Ascending aorta (tissue), 2 donors: ENCODE data around the gene MYEOV. TPM values are rescaled to one million over a fixed set of nuclear protein-coding genes. Genes with fewer than 3 reads are reported as not detected.

ENCODE experiments used
- DNase-seq, 2 donors: peaks; one replicate each; pipeline ENCODE4 v3.0.0-alpha.2; 2019; ENCODE audit warnings: low spot score in 2 of 2
- H3K27ac ChIP-seq, 2 donors: fragments of 200-600 bp; sonication (generic); one replicate each; pipeline ENCODE4 v1.5.1; 2016 to 2017; ENCODE audit warnings: mild to moderate bottlenecking in 1 of 2
- H3K27me3 ChIP-seq: fragments of 200-600 bp; sonication (generic); one replicate; pipeline ENCODE4 v1.5.1; 2017
- H3K36me3 ChIP-seq, 2 donors: fragments of 200-600 bp; sonication (generic); one replicate each; pipeline ENCODE4 v1.5.1; 2016
- H3K4me1 ChIP-seq, 2 donors: fragments of 200-600 bp; sonication (generic); one replicate each; pipeline ENCODE4 v1.5.1; 2016 to 2017; ENCODE audit warnings: mild to moderate bottlenecking in 1 of 2
- H3K4me3 ChIP-seq, 2 donors: fragments of 200-600 bp; sonication (generic); one replicate each; pipeline ENCODE4 v1.5.1; 2016 to 2017; ENCODE audit warnings: mild to moderate bottlenecking in 1 of 2
- H3K9me3 ChIP-seq, 2 donors: fragments of 200-600 bp; sonication (generic); one replicate each; pipeline ENCODE4 v1.5.1; 2016
- intact Hi-C: fragments of 100-400 bp; cut with DNase I; formaldehyde crosslinking; loops from one replicate; pipeline ENCODE4 v1.15.1; 2023
- total RNA-seq: library from RNA; depleted of rRNA; stranded (reverse); fragments of >200 nt; gene quantifications from one replicate; pipeline ENCODE4 v1.1.0, GENCODE V29; 2016
- TF ChIP-seq, protein P1 (sequence below), 3 experiments: fragments of 200-600 bp in 2 of 3; fragments of 450-650 bp in 1 of 3; sonication (generic) in 2 of 3; IDR thresholded peaks; one replicate each; pipeline ENCODE4 v1.5.1; 2016 to 2019; ENCODE audit warnings: antibody characterized with exemption in 3 of 3, mild to moderate bottlenecking in 1 of 3, moderate library complexity in 1 of 3

The MYEOV gene
- total RNA-seq, 1 donor from 2014 or later, result not detected

DNA sequence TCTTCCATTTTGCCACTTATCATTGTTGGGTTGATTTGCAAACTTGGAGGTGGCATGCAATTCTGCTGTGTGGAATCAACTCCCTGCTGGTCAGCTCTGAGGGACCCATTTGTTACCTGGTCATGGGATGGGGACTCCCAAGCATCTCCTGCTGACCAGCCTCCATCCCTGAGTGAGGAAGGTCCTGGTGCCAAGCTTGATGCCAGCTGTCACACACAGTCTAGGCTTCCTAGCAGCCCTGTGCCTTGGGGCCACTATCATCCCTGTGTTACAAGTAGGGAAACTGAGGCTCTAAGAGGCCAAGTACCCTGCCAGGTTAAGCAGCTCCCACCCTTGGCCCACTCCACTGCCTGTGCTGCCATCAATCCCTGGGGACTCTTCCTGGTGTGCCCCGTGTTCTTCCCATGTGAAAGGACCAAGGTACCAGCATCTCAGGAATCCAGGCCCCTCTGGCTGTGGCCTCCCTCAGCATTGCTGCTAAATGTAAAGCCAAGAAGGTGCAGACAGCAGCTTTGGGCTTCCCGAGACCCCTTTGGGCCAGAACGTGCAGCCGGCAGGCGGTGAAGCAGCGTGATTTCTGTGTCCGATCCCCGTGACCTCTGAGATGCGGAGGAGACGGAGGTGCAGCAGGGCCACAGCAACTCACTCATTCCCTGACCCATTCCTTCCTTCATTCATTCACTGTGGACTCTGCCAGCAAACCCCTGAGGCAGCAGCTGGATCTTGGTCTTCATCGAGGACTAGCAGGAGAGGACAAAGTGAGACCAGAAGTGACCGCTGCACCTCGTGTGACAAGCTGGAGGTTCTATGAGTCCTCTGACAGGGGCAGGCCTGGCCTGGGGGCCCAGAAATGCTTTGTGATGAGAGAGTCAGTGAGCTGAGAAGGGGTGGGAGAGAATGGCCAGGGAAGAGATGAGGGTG lies 49.7 kb downstream of the MYEOV start:
- no peak overlapping the region for H3K4me3 ChIP-seq
- H3K27ac ChIP-seq, result no peak overlapping the region
- no peaks in the 10 kb centered on the region for H3K9me3 ChIP-seq
- no peak for DNase-seq
- no peaks in the 10 kb centered on the region for H3K27me3 ChIP-seq
- no peaks in the 10 kb centered on the region for H3K4me1 ChIP-seq
- TF ChIP-seq, protein P1, sequence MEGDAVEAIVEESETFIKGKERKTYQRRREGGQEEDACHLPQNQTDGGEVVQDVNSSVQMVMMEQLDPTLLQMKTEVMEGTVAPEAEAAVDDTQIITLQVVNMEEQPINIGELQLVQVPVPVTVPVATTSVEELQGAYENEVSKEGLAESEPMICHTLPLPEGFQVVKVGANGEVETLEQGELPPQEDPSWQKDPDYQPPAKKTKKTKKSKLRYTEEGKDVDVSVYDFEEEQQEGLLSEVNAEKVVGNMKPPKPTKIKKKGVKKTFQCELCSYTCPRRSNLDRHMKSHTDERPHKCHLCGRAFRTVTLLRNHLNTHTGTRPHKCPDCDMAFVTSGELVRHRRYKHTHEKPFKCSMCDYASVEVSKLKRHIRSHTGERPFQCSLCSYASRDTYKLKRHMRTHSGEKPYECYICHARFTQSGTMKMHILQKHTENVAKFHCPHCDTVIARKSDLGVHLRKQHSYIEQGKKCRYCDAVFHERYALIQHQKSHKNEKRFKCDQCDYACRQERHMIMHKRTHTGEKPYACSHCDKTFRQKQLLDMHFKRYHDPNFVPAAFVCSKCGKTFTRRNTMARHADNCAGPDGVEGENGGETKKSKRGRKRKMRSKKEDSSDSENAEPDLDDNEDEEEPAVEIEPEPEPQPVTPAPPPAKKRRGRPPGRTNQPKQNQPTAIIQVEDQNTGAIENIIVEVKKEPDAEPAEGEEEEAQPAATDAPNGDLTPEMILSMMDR (IDR thresholded peaks at IDR 0.05), result no peak
- intact Hi-C loops, result no loop called here
- no peaks in the 10 kb centered on the region for H3K36me3 ChIP-seq

DNA sequence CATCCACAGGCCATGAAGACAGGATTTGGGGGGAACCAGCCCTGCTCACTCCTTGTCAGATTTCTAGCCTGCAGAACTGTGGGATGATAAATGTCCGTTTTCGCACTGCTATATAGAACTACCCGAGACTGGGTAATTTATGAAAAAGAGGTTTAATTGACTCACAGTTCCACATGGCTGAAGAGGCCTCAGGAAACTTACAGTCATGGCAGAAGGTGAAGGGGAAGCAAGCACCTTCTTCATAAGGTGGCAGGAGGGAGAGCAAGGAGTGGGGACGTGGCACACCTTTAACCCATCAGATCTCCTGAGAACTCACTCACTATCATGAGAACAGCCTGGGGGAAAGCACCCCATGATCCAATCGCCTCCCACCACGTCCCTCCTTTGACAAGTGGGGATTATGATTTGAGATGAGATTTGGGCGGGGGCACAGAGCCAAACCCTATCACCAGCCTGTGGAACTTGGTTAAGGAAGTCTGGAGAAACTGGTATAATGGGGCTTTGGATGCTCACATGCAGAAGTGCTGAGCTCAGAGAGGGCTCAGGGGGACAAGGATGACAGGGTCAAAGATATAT lies 50.7 kb downstream of the MYEOV start:
- H3K27me3 ChIP-seq, result no peaks in the 10 kb centered on the region
- DNase-seq, result no peak
- H3K4me1 ChIP-seq, result no peaks in the 10 kb centered on the region
- no peaks in the 10 kb centered on the region for H3K9me3 ChIP-seq
- H3K27ac ChIP-seq, result no peak overlapping the region
- TF ChIP-seq, protein P1 (IDR thresholded peaks at IDR 0.05), result no peak
- H3K36me3 ChIP-seq, result no peaks in the 10 kb centered on the region
- no peak overlapping the region for H3K4me3 ChIP-seq
- intact Hi-C loops, result no loop called here

Other genes with a start within 250 kb of the MYEOV start
- gene TPCN2, start 245.2 kb upstream of the MYEOV start, total RNA-seq, result 24.9 TPM
- 3.1 TPM for gene SMIM38, start 138.2 kb upstream of the MYEOV start, total RNA-seq
- gene LINC01488, start 187.5 kb downstream of the MYEOV start, total RNA-seq, result not detected